Gastrocnemius medialis (tissue), 4 donors: Measurements from ENCODE around the gene GLRA1. TPM values are rescaled to one million over a fixed set of nuclear protein-coding genes. Genes with fewer than 3 reads are reported as not detected.

Experiments used
- ATAC-seq, 2 donors: fragments of 150-250 bp; one replicate each; pipeline ENCODE4 v1.9.1; 2016
- DNase-seq, 2 donors: peaks; one replicate each; pipeline ENCODE4 v3.0.0-alpha.2; 2019
- H3K27ac ChIP-seq, 4 donors: fragments of 200-600 bp; sonication (generic); 1 replicate in 1 of 4; 2 replicates in 3 of 4; pipeline ENCODE4 v1.5.1; 2016 to 2018; ENCODE audit warnings: mild to moderate bottlenecking in 2 of 4, moderate library complexity in 1 of 4
- H3K27me3 ChIP-seq, 3 donors: fragments of 200-600 bp; sonication (generic) in 2 of 3; 1 replicate in 1 of 3; 2 replicates in 2 of 3; pipeline versions ENCODE4 v1.5.1 to v1.6.0; 2016 to 2019; ENCODE audit warnings: mild to moderate bottlenecking in 1 of 3, moderate library complexity in 1 of 3
- H3K36me3 ChIP-seq, 2 donors: fragments of 200-600 bp; sonication (generic) in 1 of 2; one replicate each; pipeline ENCODE4 v1.5.1; 2017 to 2018
- H3K4me1 ChIP-seq, 2 donors: fragments of 200-600 bp; sonication (generic) in 1 of 2; one replicate each; pipeline ENCODE4 v1.5.1; 2016 to 2017; ENCODE audit warnings: mild to moderate bottlenecking in 2 of 2
- H3K4me3 ChIP-seq, 4 donors: fragments of 200-600 bp; sonication (generic) in 3 of 4; 1 replicate in 1 of 4; 2 replicates in 3 of 4; pipeline ENCODE4 v1.5.1; 2016 to 2019; ENCODE audit warnings: mild to moderate bottlenecking in 2 of 4
- H3K9me3 ChIP-seq, 3 donors: fragments of 200-600 bp; sonication (generic) in 2 of 3; 1 replicate in 1 of 3; 2 replicates in 2 of 3; pipeline ENCODE4 v1.5.1; 2016 to 2019
- CTCF ChIP-seq, 5 experiments: fragments of 450-650 bp in 3 of 5; fragments of 200-600 bp in 2 of 5; sonication (generic) in 2 of 5; IDR thresholded peaks in 4 of 5; conservative IDR thresholded peaks in 1 of 5; 1 replicate in 4 of 5; 2 replicates in 1 of 5; pipeline ENCODE4 v1.5.1; 2016 to 2019; ENCODE audit warnings: antibody characterized with exemption in 5 of 5, mild to moderate bottlenecking in 3 of 5, moderate library complexity in 3 of 5
- POLR2A ChIP-seq, 2 donors: fragments of 450-650 bp; IDR thresholded peaks; one replicate each; pipeline ENCODE4 v1.6.1; 2017; ENCODE audit warnings: antibody characterized with exemption in 2 of 2, mild to moderate bottlenecking in 2 of 2, moderate library complexity in 2 of 2
- in situ Hi-C, 4 donors: fragments of 200-750 bp; cut with MboI; loops; one replicate each; pipeline versions ENCODE4 v1.15.0 to v1.8.0; 2017; ENCODE audit warnings: low sequenced_read_pairs in 4 of 4
- intact Hi-C: fragments of 100-400 bp; cut with DNase I; formaldehyde crosslinking; loops from one replicate; pipeline ENCODE4 v1.15.1; 2023; ENCODE audit warnings: low total_unique reads
- total RNA-seq, 4 donors: library from RNA; depleted of rRNA; stranded (reverse); fragments of >200 nt; gene quantifications; one replicate each; pipeline versions ENCODE4 v1.1.0 to v1.2.3, GENCODE V29; 2016

GLRA1 gene
- total RNA-seq, 4 donors from 2014 or later, result not detected

GRCh38 chr5:151952238-151952637 is 27.6 kb upstream of the GLRA1 start:
- DNase-seq (no peak), ATAC-seq (no peak)
- Histone ChIP-seq H3K9me3 (no peaks in the 10 kb centered on the region), H3K4me1 (no peaks in the 10 kb centered on the region), H3K4me3 (no peak overlapping the region), H3K27ac (no peak overlapping the region), H3K27me3 (no peaks in the 10 kb centered on the region), H3K36me3 (no peaks in the 10 kb centered on the region)
- intact Hi-C loops (no loop called here), in situ Hi-C loops (no loop called here)
- TF ChIP-seq CTCF (IDR thresholded peaks at IDR 0.05 in 4 of 5, conservative IDR thresholded peaks at IDR 0.05 in 1 of 5), result no peak
- no peak for TF ChIP-seq POLR2A (IDR thresholded peaks at IDR 0.05)

- no peak overlapping the region for H3K27ac ChIP-seq
- no peak for TF ChIP-seq POLR2A (IDR thresholded peaks at IDR 0.05)
- no peak for TF ChIP-seq CTCF (IDR thresholded peaks at IDR 0.05 in 4 of 5, conservative IDR thresholded peaks at IDR 0.05 in 1 of 5)
- in situ Hi-C loops, result no loop called here
Observed at GRCh38 chr5:151950706-151951105, 26.1 kb upstream of the GLRA1 start.

GRCh38 chr5:151949701-151950308 is 25.2 kb upstream of the GLRA1 start:
- H3K27ac ChIP-seq, result no peak overlapping the region
- no peak overlapping the region for H3K4me3 ChIP-seq
- DNase-seq, result no peak
- ATAC-seq, result no peak
- in situ Hi-C loops, result no loop called here
- H3K9me3 ChIP-seq, result no peaks in the 10 kb centered on the region
- intact Hi-C loops, result no loop called here
- no peaks in the 10 kb centered on the region for H3K36me3 ChIP-seq
- TF ChIP-seq POLR2A (IDR thresholded peaks at IDR 0.05), result no peak
- H3K4me1 ChIP-seq, result no peaks in the 10 kb centered on the region
- H3K27me3 ChIP-seq, result no peaks in the 10 kb centered on the region

More at GRCh38 chr5:151950706-151951105, 26.1 kb upstream of the GLRA1 start:
- intact Hi-C loops, result no loop called here
- ATAC-seq (no peak), DNase-seq (no peak)
- H3K27me3 ChIP-seq, result no peaks in the 10 kb centered on the region
- no peak overlapping the region for H3K4me3 ChIP-seq
- no peaks in the 10 kb centered on the region for H3K36me3 ChIP-seq
- no peaks in the 10 kb centered on the region for H3K9me3 ChIP-seq
- H3K4me1 ChIP-seq, result no peaks in the 10 kb centered on the region

- no peak overlapping the region for H3K27ac ChIP-seq
- intact Hi-C loops (no loop called here), in situ Hi-C loops (no loop called here)
- TF ChIP-seq CTCF (IDR thresholded peaks at IDR 0.05 in 4 of 5, conservative IDR thresholded peaks at IDR 0.05 in 1 of 5) (no peak), POLR2A (IDR thresholded peaks at IDR 0.05) (no peak)
- no peak overlapping the region for H3K4me3 ChIP-seq
- no peak for DNase-seq
- no peak for ATAC-seq
- H3K4me1 ChIP-seq, result no peaks in the 10 kb centered on the region
- no peaks in the 10 kb centered on the region for H3K9me3 ChIP-seq
- no peaks in the 10 kb centered on the region for H3K27me3 ChIP-seq
- H3K36me3 ChIP-seq, result no peaks in the 10 kb centered on the region
Observed at GRCh38 chr5:151949113-151949512, 24.5 kb upstream of the GLRA1 start.

- no peak for ATAC-seq
- TF ChIP-seq POLR2A (IDR thresholded peaks at IDR 0.05) (no peak), CTCF (IDR thresholded peaks at IDR 0.05 in 4 of 5, conservative IDR thresholded peaks at IDR 0.05 in 1 of 5) (no peak)
- H3K27ac ChIP-seq, result no peak overlapping the region
- no peaks in the 10 kb centered on the region for H3K9me3 ChIP-seq
- no peaks in the 10 kb centered on the region for H3K36me3 ChIP-seq
- in situ Hi-C loops (no loop called here), intact Hi-C loops (no loop called here)
- H3K27me3 ChIP-seq, result no peaks in the 10 kb centered on the region
- DNase-seq, result no peak
- H3K4me3 ChIP-seq, result no peak overlapping the region
- no peaks in the 10 kb centered on the region for H3K4me1 ChIP-seq
Observed at GRCh38 chr5:151947931-151948608, 23.4 kb upstream of the GLRA1 start.
